H9 (cell line): ENCODE results near the gene ANXA3. TPM values are rescaled to one million over a fixed set of nuclear protein-coding genes. Genes with fewer than 3 reads are reported as not detected.

Experiments
- DNase-seq: peaks from one replicate; pipeline ENCODE4 v3.0.0-alpha.2; 2017
- H2AFZ ChIP-seq: one replicate; pipeline ENCODE4 v1.6.1; 2013; ENCODE audit warnings: mild to moderate bottlenecking, low read length, control low read depth, moderate library complexity
- H2AK5ac ChIP-seq: 2 replicates; pipeline ENCODE4 v1.6.1; 2013; ENCODE audit warnings: low read length, control low read depth, mixed read lengths; ENCODE audit not compliant: insufficient read length
- H2BK120ac ChIP-seq: one replicate; pipeline ENCODE4 v1.6.1; 2013; ENCODE audit warnings: low read depth, mild to moderate bottlenecking, low read length, control low read depth, inconsistent platforms; ENCODE audit not compliant: poor library complexity, severe bottlenecking
- H2BK12ac ChIP-seq: 2 replicates; pipeline ENCODE4 v1.6.1; 2013; ENCODE audit warnings: low read length, control low read depth, mixed read lengths, low read depth; ENCODE audit not compliant: insufficient read length
- H2BK15ac ChIP-seq: 2 replicates; pipeline ENCODE4 v1.6.1; 2013; ENCODE audit warnings: low read depth, low read length, control low read depth
- H2BK20ac ChIP-seq: one replicate; pipeline ENCODE4 v1.6.1; 2013; ENCODE audit warnings: low read depth, mild to moderate bottlenecking, low read length, control low read depth, inconsistent platforms; ENCODE audit not compliant: poor library complexity, severe bottlenecking
- H2BK5ac ChIP-seq: 2 replicates; pipeline ENCODE4 v1.6.1; 2013; ENCODE audit warnings: low read length, control low read depth, mixed read lengths; ENCODE audit not compliant: insufficient read length
- H3K14ac ChIP-seq: 2 replicates; pipeline ENCODE4 v1.6.1; 2013; ENCODE audit warnings: low read length, control low read depth; ENCODE audit not compliant: insufficient read depth
- H3K18ac ChIP-seq: 2 replicates; pipeline ENCODE4 v1.6.1; 2013; ENCODE audit warnings: low read depth, mild to moderate bottlenecking, mixed read lengths, low read length, control low read depth; ENCODE audit not compliant: insufficient read length
- H3K23ac ChIP-seq: 2 replicates; pipeline ENCODE4 v1.6.1; 2013; ENCODE audit warnings: low read length, control low read depth, mixed read lengths, low read depth; ENCODE audit not compliant: insufficient read length
- H3K23me2 ChIP-seq: 2 replicates; pipeline ENCODE4 v1.6.1; 2013; ENCODE audit warnings: low read depth, mild to moderate bottlenecking, mixed read lengths, low read length, control low read depth; ENCODE audit not compliant: insufficient read length, poor library complexity, severe bottlenecking
- H3K27ac ChIP-seq: 2 replicates; pipeline ENCODE4 v1.5.1; 2013; ENCODE audit warnings: low read length, control low read depth, mixed read lengths, low read depth; ENCODE audit not compliant: insufficient read length
- H3K27me3 ChIP-seq: 2 replicates; pipeline ENCODE4 v1.6.1; 2013; ENCODE audit warnings: low read length, control low read depth, inconsistent platforms; ENCODE audit not compliant: insufficient read depth
- H3K4ac ChIP-seq: 2 replicates; pipeline ENCODE4 v1.6.1; 2013; ENCODE audit warnings: low read depth, mild to moderate bottlenecking, control low read depth, inconsistent platforms, low read length, moderate library complexity
- H3K4me1 ChIP-seq: 2 replicates; pipeline ENCODE4 v1.6.1; 2013; ENCODE audit warnings: low read length, control low read depth, inconsistent platforms; ENCODE audit not compliant: insufficient read depth
- H3K4me2 ChIP-seq: 2 replicates; pipeline ENCODE4 v1.6.1; 2013; ENCODE audit warnings: low read length, control low read depth, mixed read lengths; ENCODE audit not compliant: insufficient read length, insufficient read depth
- H3K56ac ChIP-seq: 2 replicates; pipeline ENCODE4 v1.6.1; 2013; ENCODE audit warnings: low read depth, mild to moderate bottlenecking, mixed read lengths, low read length, control low read depth; ENCODE audit not compliant: insufficient read length
- H3K79me1 ChIP-seq: 2 replicates; pipeline ENCODE4 v1.6.1; 2013; ENCODE audit warnings: low read depth, mild to moderate bottlenecking, moderate library complexity, low read length, control low read depth, inconsistent platforms; ENCODE audit not compliant: insufficient read depth, poor library complexity, severe bottlenecking
- H3K79me2 ChIP-seq: 2 replicates; pipeline ENCODE4 v1.6.1; 2013; ENCODE audit warnings: low read length, control low read depth, inconsistent platforms; ENCODE audit not compliant: insufficient read depth
- H3K9ac ChIP-seq: 2 replicates; pipeline ENCODE4 v1.6.1; 2013; ENCODE audit warnings: low read length, control low read depth, mixed read lengths; ENCODE audit not compliant: insufficient read length; ENCODE audit errors: extremely low read depth
- H3K9me3 ChIP-seq: one replicate; pipeline ENCODE4 v1.6.1; 2013; ENCODE audit warnings: low read depth, low read length, inconsistent platforms; ENCODE audit not compliant: control insufficient read depth
- H3T11ph ChIP-seq: one replicate; pipeline ENCODE4 v1.6.1; 2013; ENCODE audit warnings: mild to moderate bottlenecking, low read length, control low read depth, inconsistent platforms
- H4K20me1 ChIP-seq: one replicate; pipeline ENCODE4 v1.6.1; 2013; ENCODE audit not compliant: control insufficient read depth, insufficient read length, insufficient read depth
- H4K5ac ChIP-seq: 2 replicates; pipeline ENCODE4 v1.6.1; 2013; ENCODE audit warnings: low read depth, mild to moderate bottlenecking, mixed read lengths, low read length, control low read depth; ENCODE audit not compliant: insufficient read length
- H4K8ac ChIP-seq: replicated peaks from 2 replicates; pipeline ENCODE4 v1.6.1; 2013; ENCODE audit warnings: low read length, control low read depth, mixed read lengths, low read depth; ENCODE audit not compliant: insufficient read length
- H4K91ac ChIP-seq: 2 replicates; pipeline ENCODE4 v1.6.1; 2013; ENCODE audit warnings: low read depth, mild to moderate bottlenecking, moderate library complexity, mixed read lengths, low read length, control low read depth; ENCODE audit not compliant: insufficient read length
- H3K27ac Mint-ChIP-seq, 3 experiments: 2 replicates in 2 of 3; 3 replicates in 1 of 3; pipeline ENCODE4 v1.8.0; 2020 to 2021; ENCODE audit warnings: mixed read lengths in 3 of 3, mild to moderate bottlenecking in 1 of 3, moderate library complexity in 1 of 3
- H3K27me3 Mint-ChIP-seq: 2 replicates; pipeline ENCODE4 v1.8.0; 2021; ENCODE audit warnings: low read depth, mild to moderate bottlenecking, moderate library complexity, mixed read lengths
- H3K36me3 Mint-ChIP-seq, 3 experiments: 2 replicates in 2 of 3; 3 replicates in 1 of 3; pipeline ENCODE4 v1.8.0; 2020 to 2021; ENCODE audit warnings: low read depth in 3 of 3, mixed read lengths in 3 of 3; ENCODE audit not compliant: insufficient read depth in 1 of 3
- H3K4me1 Mint-ChIP-seq, 2 experiments: 2 replicates each; pipeline ENCODE4 v1.8.0; 2020; ENCODE audit warnings: mixed read lengths in 2 of 2
- H3K4me3 Mint-ChIP-seq, 2 experiments: 2 replicates in 1 of 2; 3 replicates in 1 of 2; pipeline ENCODE4 v1.8.0; 2020 to 2021; ENCODE audit warnings: mild to moderate bottlenecking in 2 of 2, mixed read lengths in 2 of 2, moderate library complexity in 1 of 2
- H3K9me3 Mint-ChIP-seq, 2 experiments: 2 replicates in 1 of 2; 3 replicates in 1 of 2; pipeline ENCODE4 v1.8.0; 2020; ENCODE audit warnings: mild to moderate bottlenecking in 2 of 2, mixed read lengths in 2 of 2, moderate library complexity in 1 of 2
- WGBS: extraction: QIAGEN DNeasy Blood & Tissue Kit; methylation state at CpG from one replicate; pipeline ENCODE4 v1.1.7; 2013; ENCODE audit warnings: missing lambda C conversion rate, low lambda C conversion rate, mixed read lengths; ENCODE audit not compliant: insufficient read length; ENCODE audit errors: extremely low coverage; 5-methylcytosine and 5-hydroxymethylcytosine counted together
- total RNA-seq: library from RNA; stranded (reverse); gene quantifications from 2 replicates; pipeline ENCODE4 v1.2.1, GENCODE V29; 2021
- TF ChIP-seq, protein P1 (sequence below): fragments of 200-600 bp; sonication (generic); conservative IDR thresholded peaks from 3 replicates; pipeline ENCODE4 v1.8.0; 2021; ENCODE audit warnings: antibody characterized with exemption, mild to moderate bottlenecking

Gene ANXA3
- total RNA-seq, 1 experiment from 2014 or later: 20.6 TPM

DNA sequence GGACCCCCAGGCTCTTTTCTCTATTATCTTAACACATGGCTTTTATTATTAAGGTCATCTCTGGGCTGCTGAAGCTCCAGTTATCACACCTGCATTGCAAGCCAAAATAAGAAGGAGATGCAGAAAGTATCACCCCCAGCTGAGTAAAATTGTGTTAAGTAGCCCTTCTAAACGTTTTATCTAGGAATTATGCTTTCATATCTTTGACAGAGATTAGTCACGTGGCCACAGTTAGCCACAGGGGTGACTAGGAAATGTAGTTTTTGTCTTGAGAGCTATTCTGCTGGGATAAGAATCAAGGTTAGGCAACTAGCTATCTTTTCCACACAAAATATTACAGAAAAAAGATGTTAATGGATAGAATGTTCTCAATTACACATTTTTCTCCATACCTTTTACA lies 102.1 kb downstream of the ANXA3 start:
- Histone ChIP-seq H3K56ac (no peak overlapping the region), H3K79me1 (no peaks in the 10 kb centered on the region), H2BK120ac (no peak overlapping the region), H2AK5ac (no peak overlapping the region), H4K91ac (no peak overlapping the region), H2BK5ac (no peak overlapping the region), H3K18ac (no peak overlapping the region), H3K14ac (no peak overlapping the region), H3K9me3 (no peaks in the 10 kb centered on the region), H2BK20ac (no peak overlapping the region), H3K23ac (no peak overlapping the region), H4K8ac (no peak overlapping the region), H4K5ac (no peak overlapping the region), H3K4me2 (no peak overlapping the region), H4K20me1 (no peaks in the 10 kb centered on the region), H2AFZ (peak overlapping the region; percentile 96), H2BK15ac (no peak overlapping the region), H3K4ac (no peak overlapping the region), H3K23me2 (no peaks in the 10 kb centered on the region), H3K9ac (no peak overlapping the region), H3K79me2 (no peaks in the 10 kb centered on the region), H3K4me1 (no peaks in the 10 kb centered on the region), H2BK12ac (no peak overlapping the region), H3T11ph (no peak overlapping the region), H3K27ac (no peak overlapping the region), H3K27me3 (no peaks in the 10 kb centered on the region)
- H3K4me1 Mint-ChIP-seq: peaks cover 3 to 4% of the 10 kb centered on the region in 2 experiments; a peak in 3 of 4 replicates
- H3K27ac Mint-ChIP-seq: no peak overlapping the region
- no peaks in the 10 kb centered on the region for H3K9me3 Mint-ChIP-seq
- DNase-seq: no peak
- TF ChIP-seq, protein P1, sequence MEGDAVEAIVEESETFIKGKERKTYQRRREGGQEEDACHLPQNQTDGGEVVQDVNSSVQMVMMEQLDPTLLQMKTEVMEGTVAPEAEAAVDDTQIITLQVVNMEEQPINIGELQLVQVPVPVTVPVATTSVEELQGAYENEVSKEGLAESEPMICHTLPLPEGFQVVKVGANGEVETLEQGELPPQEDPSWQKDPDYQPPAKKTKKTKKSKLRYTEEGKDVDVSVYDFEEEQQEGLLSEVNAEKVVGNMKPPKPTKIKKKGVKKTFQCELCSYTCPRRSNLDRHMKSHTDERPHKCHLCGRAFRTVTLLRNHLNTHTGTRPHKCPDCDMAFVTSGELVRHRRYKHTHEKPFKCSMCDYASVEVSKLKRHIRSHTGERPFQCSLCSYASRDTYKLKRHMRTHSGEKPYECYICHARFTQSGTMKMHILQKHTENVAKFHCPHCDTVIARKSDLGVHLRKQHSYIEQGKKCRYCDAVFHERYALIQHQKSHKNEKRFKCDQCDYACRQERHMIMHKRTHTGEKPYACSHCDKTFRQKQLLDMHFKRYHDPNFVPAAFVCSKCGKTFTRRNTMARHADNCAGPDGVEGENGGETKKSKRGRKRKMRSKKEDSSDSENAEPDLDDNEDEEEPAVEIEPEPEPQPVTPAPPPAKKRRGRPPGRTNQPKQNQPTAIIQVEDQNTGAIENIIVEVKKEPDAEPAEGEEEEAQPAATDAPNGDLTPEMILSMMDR: no peak
- H3K4me3 Mint-ChIP-seq: no peak overlapping the region
- no peaks in the 10 kb centered on the region for H3K36me3 Mint-ChIP-seq
- WGBS: no CpG with 5 or more reads among the region's 2 CpGs
- H3K27me3 Mint-ChIP-seq: no peaks in the 10 kb centered on the region
